CD1c-positive myeloid dendritic cell (primary cell): ENCODE measurements around the gene PSMB8.
"Not testable (repeated sequence)": the region's sequence is repeated elsewhere in the genome, so short reads cannot be mapped to it uniquely, and the experiment has no call there.

ENCODE experiments used
- DNase-seq: peaks from one replicate; pipeline ENCODE4 v3.0.0-alpha.2; 2016; ENCODE audit errors: extremely low spot score

The PSMB8 gene

GRCh38 chr6:32837651-32838113 lies 6.2 kb downstream of the PSMB8 start:
- DNase-seq = no peak

DNA sequence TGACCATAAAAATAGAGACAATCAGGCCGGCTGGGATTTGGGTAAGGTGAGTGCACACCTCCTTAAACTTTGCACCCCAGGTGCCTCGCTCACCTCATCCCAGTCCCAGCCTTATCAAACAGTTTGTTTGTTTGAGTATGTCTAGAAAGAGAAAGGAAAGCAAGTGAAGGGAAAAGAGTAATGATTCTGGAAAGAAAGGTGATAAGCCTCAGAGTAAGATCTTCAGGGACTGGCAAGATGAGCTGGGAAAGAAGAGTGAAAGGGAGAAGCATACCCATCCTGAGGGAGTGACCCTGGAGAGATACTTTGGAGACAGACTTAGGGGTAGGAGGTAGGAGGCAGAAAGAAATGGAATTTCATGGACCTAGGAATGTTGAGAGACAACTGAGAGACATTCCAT lies 7.0 kb downstream of the PSMB8 start:
- DNase-seq = no peak

DNA sequence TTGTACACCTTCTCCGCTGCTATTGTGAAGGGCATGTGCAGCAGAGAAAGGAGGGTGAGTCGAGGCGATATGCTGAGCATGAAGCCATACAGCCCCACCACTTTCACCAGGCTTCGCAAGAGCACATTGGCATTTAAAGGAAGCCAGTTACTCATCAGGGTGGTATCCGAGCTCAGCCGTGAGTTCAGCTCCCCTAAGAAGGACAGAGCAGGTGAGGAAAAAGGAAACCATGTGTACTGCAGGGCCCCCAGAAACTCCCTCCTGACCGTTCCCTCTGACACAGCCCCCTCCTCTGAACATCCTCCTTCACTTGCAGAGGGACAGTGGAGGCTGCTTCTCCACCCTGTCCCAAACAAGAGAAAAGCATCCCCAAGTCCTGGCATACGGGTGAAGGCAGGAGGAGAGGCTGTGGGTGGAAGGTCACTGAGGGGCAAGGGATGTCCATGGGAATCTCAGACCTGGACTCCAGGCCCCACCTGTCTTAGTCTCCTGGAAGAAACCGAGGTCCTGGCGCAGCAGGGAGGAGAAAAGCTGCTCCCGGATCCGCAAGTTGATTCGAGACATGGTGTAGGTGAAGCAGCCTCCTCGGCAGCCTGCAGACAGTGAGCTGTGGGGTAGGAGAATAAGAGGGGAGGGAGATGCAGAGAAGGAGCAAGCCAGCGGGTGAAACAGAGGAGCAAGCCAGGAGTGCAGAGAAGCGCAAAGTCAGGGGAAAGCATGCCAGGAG lies 8.5 kb downstream of the PSMB8 start:
- DNase-seq = no peak

DNA sequence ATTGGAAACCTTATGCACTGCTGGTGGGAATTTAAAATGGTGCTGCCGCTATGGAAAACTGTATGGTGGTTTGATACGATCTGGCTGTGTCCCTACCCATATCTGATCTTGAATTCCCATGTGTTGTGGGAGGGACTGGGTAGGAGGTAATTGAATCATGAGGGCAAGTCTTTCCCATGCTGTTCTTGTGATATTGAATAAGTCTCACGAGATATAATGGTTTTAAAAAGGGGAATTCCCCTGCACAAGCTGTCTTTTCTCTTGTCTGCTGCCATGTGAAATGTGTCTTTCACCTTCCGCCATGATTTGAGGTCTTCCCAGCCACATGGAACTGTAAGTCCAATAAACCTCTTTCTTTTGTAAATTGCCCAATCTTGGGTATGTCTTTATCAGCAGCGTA lies 10.2 kb downstream of the PSMB8 start:
- DNase-seq = no peak

GRCh38 chr6:32832535-32832934 lies 11.3 kb downstream of the PSMB8 start:
- DNase-seq = no peak

GRCh38 chr6:32830936-32831335 lies 12.9 kb downstream of the PSMB8 start:
- no peak for DNase-seq

GRCh38 chr6:32830017-32830416 lies 13.8 kb downstream of the PSMB8 start:
- no peak for DNase-seq

GRCh38 chr6:32829495-32829894 lies 14.4 kb downstream of the PSMB8 start:
- DNase-seq = no peak

DNA sequence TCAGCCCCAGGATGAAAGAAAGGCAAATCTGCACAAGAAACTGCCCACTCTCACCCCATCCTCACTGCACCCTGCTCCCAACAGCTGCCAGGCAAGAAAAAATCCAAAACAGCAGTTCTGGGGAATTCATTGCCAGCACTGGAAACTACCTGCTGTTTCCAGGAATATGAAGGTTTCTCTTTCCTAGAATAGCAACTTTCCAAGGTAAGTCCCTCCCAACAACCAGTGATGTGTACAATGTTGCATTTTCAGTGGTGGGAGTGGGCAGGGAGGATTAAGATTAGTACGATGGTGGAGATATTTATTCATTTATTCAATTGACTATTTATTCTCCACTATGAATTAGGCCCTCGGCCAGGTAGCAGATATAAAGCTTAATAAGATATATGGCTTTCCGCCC lies 16.8 kb downstream of the PSMB8 start:
- DNase-seq = no peak

DNA sequence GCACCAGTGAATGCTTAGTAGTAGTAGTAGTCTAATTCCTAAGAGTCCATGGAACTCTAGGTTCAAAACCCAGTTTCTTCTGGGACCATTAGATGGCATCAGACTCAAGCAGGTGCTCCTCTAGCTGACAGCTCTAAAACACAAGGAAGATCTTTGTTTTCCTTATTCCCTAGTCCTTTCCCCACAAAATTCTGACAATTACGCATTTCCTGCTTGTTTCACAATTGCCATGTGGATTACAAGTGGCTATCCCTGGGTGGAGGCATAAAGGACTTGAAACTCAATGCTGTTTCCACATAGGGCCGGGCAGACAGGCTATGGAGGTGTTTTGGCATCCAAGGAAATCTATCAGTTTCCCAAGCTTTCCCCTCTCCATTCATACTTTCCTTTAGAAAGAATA lies 17.9 kb downstream of the PSMB8 start:
- DNase-seq = no peak

GRCh38 chr6:32819729-32820128 lies 24.1 kb downstream of the PSMB8 start:
- no peak for DNase-seq

GRCh38 chr6:32818867-32819266 lies 25.0 kb downstream of the PSMB8 start:
- no peak for DNase-seq

- DNase-seq = peak; percentile 68
Observed at GRCh38 chr6:32816746-32817204, 27.1 kb downstream of the PSMB8 start, which contains the start of gene HLA-DOB. HLA-DOB (minus strand) TSS chr6:32817002; CDS start chr6:32816951, 51 bp downstream.

GRCh38 chr6:32815996-32816395 lies 27.9 kb downstream of the PSMB8 start:
- peak; percentile 44 for DNase-seq

GRCh38 chr6:32815115-32815514 lies 28.7 kb downstream of the PSMB8 start:
- DNase-seq = no peak

- no peak for DNase-seq
Observed at GRCh38 chr6:32814145-32814544, 29.7 kb downstream of the PSMB8 start.

DNA sequence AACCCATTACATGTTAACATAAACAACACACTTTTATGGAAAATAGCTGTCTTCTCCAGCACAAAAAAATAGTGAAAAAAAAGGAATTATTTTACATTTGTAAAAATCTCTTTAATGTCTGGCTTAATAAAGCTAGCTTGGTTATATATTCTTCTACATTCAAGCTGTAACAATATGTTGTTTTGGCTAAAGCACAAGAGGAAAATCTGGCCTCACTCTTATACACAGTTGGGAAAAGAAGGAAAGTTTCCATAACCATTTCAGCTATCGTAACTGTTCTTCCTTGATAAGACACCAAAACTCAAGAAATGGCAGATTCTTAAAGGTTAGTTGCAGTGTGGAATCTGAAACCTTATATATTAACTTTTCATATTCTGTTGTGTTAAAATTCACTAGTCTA lies 34.7 kb downstream of the PSMB8 start:
- DNase-seq = no peak

GRCh38 chr6:32807020-32807580 lies 36.7 kb downstream of the PSMB8 start:
- no peak for DNase-seq

GRCh38 chr6:32805404-32805803 lies 38.4 kb downstream of the PSMB8 start:
- not testable (repeated sequence) for DNase-seq

DNA sequence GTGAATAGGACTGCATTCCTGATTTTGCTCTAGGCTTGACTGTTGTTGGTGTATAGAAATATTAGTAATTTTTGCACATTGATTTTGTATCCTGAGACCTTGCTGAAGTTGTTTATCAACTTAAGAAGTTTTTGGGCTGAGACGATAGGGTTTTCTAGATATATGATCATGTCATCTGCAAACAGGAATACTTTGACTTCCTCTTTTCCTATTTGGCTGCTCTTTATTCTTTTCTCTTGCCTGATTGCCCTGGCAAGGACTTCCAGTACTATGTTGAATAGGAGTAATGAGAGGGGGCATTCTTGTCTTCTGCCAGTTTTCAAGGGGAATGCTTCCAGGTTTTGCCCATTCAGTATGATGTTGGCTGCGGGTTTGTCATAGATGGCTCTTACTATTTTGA lies 40.4 kb downstream of the PSMB8 start:
- no peak for DNase-seq

DNA sequence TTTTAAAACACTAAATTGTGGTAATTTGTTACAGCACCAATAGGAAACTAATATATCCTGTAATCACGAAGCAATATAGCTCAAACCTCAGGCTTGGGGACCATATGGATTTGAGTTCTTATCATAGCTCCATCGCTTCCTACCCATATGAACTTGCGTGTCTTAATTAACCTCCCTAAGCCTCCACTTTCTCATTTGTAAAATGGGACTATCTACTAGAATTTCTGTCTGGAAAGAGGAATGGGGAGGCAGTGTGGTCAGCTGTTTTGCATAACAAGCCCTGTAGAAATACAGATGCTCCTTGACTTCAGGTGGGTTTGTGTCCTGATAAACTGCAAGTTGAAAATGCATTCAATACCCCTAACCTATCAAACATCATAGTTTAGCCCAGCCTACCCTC lies 44.1 kb downstream of the PSMB8 start:
- no peak for DNase-seq

DNA sequence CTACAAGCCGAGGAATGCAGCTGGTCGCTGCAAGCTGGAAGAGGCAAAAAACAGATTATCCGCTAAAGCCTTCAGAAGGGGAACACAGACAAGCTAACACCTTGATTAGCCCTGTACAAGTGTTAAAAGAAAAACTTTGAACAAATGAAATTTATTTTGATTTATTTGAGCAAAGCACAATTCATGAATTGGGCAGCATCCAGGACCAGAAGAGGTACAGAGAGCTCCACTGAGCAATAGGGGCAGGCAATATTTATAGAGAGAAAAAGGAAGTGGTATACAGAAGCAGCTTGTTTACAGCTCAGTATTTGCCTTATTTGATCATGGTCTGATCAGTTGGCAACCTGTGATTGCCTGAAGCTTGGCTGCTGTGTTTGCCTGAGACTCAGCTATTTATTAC lies 44.7 kb downstream of the PSMB8 start:
- DNase-seq = no peak
